Measurements from ENCODE around the gene PRLHR.
"Not testable (repeated sequence)": the region's sequence is repeated elsewhere in the genome, so short reads cannot be mapped to it uniquely, and the experiment has no call there.

The PRLHR gene

DNA sequence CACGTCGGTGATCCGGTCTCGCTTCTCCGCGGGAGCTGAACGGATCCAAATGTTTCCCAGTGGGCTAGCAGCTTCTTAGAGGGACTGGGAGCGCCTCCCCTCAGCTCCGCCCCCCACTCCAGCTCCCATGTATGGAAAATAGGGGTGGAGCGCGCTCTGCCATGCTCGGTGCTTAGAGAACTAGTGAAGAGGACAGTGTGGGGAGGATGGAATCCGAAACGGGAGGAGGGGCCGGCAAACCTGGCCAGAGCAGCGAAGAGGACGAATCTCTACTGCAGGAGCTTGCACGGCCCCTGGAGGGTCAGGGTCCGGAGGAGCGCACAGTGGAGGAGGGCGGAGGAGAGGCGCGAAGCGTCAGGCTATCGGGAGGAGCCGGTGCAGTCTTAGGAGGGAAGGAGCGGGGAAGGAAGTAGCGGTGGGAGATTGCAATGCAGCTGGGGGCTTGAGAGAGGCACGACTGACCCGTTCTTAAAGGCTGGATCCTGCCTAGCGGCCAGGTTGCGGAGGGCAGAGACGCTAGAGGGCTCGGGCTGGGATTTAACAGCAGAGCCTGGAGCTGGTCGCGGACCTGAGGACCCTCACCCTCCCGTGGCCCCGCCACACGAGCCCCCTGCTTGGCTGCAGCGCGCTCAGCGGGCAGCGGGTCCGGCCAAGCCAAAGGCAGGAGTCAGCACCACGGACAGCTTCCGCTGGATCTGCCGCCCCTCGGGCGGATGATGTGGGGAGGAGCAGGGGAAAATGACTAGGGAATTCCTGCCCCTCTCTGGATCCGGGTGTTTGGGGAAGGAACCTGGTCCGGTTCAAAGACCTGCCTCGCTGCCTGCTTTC, at the start of gene PRLHR:
TSS of gene PRLHR (minus strand) at position 51 of the 828 bp plus-strand sequence. CDS start 404 bp downstream, outside the sequence.
- peak; percentile 83 for DNase-seq (ENCODE audit: low read depth, low spot score)

DNA sequence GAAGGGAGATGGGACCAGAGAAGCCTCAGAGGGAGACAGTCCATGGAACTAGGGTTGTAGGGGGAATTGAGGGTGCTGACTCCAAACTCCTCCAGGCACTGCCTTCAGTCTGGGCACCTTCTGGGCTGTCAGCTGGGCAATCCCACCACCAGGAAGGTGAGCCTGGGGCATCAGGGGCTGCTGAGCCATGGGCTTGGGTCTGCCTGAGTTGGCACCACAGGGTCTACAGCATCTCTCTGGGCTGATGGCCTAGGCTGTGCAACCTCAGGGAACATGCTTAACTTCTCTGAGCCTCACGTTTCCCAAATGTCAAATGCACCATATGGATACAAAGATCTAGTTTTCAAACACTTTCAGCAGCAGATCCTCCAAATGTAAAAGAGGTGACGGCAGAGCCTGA, 46.8 kb upstream of the PRLHR start:
- no peak for DNase-seq (ENCODE audit: low read depth, low spot score)

GRCh38 chr10:118638680-118639079, 43.2 kb upstream of the PRLHR start:
- no peak for DNase-seq (ENCODE audit: low read depth, low spot score)

DNA sequence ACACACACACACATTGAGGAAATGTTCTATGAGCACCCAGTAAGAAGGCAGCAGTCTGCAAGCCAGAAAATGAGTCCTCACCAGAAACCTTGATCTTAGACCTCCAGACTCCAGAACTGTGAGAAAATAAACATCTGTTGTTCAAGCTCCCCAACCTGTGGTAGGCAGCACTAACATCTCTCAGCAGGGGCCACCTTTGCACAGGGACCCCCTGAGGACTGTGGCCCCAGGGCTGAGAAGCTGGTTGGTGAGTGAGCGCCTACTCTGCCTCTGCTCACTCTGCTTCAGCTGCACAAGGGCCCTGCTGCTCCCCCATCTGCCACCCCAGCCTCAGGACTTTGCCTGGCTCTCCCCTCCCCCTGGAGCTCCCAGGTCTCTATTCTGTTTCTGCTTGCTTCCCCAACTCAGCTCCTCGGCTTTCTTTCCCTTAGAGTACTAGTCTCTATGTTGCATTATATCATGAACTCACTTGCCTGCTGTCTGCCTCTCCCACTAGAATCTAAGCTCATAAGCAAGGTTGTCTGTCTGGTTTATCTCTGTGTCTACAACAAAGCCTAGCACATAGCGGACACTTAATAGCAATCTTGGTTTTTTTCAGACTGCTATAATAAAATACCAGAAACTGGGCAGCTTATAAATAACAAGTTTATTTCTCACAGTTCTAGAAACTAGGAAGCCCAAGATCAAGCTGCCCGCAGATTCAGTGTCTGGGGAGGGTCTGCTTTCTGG, 40.4 kb upstream of the PRLHR start:
- no peak for DNase-seq (ENCODE audit: low read depth, low spot score)

GRCh38 chr10:118633786-118634185, 38.3 kb upstream of the PRLHR start:
- no peak for DNase-seq (ENCODE audit: low read depth, low spot score)

DNA sequence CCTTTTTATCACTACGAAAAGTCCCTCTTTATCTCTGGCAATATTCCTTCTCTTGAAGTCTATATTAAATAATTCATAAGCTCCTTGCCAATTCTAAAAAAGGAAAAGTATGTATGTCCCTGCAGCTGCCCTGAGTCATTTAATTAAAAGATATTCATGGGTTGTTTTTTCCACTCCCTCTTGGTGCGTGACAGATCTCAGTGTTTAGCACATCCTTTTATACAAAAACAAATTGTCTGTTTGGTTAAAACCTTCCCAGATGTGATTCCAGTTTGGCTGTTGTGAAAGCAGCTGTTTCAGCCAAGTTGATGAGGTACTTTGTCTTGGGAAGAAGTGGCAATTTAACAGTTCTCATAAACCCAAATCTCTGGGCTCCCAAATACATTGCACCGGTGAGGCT, 33.8 kb upstream of the PRLHR start:
- no peak for DNase-seq (ENCODE audit: low read depth, low spot score)

DNA sequence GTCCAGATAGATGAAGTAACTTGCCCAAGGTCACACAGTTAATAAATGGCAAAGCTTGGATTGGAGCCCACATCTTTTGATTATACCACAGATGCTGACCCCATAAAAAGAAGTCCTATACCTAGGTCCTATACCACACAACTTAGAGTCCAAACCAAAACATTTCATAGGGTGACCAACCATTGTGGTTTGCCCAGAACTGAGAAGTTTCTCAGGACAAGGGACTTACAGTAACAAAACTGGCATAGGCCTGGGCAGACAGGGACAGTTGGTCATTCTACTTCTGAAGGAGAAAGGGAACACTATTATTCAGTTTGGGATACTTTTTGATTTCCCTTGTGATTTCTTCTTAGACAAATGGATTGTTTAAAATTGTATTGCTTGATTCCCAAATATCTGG, 32.9 kb upstream of the PRLHR start:
- DNase-seq (ENCODE audit: low read depth, low spot score) = no peak

DNA sequence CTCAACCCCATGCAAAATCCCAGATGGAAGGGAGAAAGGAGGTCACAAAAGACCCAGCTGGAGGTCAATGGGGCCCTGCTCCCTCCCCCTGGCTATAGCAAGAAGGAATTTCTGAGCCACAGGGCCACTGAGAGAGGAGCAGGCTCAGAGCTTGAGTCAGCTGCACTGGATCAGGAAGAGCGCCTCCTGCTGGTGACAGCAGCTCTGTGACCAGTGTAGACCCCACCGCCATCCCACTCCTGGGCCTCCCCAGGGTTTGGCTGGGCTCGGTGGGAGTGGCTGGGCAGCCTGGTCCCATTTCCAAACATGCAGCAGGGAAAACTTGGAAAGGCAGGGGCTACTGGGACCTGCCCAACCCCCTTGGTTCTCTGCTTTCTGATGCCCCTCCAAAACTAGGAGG, 31.5 kb upstream of the PRLHR start:
- no peak for DNase-seq (ENCODE audit: low read depth, low spot score)

DNA sequence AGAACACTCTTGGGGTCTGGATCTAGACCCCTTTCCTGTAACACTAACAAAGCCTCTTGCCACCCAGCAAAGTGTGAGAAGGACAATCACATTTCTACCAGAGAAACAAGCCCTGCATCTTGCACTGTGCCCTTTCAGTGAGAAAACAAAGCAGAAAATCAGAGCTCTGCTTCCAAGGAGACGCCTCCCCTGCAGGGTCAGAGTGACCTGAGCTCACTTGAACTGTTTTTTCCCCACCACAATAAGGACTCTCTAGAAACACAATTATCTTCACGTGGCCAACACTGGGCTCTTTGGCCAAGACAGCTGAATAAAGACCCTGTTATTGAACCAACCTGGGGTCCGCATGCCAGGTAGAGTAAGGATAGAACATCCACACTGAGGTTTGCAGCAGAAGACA, 30.1 kb upstream of the PRLHR start:
- DNase-seq (ENCODE audit: low read depth, low spot score) = no peak

GRCh38 chr10:118624747-118625146, 29.3 kb upstream of the PRLHR start:
- no peak for DNase-seq (ENCODE audit: low read depth, low spot score)

DNA sequence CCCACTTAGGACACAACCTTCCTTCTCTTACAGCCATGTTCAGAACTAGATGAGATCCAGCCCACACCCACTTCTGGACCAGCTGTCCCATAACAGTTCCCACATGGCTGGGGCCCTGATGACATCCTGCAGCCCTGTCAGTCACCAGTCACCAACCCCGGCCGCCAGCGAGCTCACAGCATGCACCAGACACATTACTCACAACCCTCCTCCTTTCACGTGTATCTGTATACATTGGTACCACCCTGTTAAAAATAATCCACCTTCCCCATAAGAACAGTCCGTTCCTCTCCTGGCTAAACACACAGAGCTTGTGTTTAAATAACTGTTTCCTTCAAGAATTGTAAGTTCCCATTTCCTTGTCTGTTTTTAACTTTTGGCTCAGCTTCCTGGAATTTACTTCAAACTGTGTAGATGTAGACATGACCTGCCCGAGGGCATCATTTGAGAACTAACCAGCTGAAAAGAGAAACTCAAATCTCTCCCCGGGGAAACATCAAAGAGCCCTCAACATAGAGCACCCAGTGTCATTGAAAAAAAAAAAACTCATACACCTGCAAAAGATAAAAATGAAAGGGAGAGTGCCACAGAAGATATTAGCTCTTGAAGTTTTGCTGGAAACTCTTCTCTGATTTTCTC, 26.0 kb upstream of the PRLHR start:
- DNase-seq (ENCODE audit: low read depth, low spot score) = no peak

DNA sequence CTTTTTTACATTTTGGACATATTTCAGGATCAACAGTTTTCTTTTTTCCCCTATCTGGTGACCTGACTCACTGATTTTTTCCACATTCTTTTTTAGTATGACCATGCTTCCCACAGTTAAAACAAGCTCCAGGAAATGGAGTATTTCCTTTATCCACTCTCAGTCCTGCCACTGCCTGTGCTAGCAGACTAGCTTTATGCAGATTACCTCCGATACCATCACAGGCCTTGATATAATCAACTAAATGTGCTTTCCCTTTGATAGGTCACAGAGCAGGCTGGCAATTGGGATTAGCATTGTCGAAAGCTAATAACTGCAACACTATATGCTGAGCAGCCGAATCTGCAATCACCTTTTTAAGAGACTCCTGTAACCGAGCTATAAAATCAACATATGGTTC, 18.4 kb upstream of the PRLHR start:
- not testable (repeated sequence) for DNase-seq (ENCODE audit: low read depth, low spot score)

DNA sequence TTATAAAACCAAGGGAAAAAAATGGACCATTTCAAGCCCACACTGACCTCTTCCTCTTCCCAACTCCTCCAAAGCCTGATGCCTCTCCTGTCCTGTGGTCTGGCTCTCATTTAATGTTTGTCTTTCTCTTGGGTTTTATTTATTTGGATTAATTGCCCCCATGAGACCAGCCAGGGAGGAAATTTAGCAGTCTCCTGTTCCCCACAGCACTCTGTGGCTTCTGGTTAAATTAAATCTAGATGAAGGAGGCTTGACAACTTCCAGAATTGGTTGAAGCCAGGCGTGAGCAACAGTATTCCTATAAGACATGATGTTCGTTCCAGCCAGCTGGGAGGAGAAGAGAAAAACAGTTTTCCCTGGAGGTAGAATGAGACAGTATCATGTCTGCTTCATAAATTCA, 15.1 kb upstream of the PRLHR start:
- DNase-seq (ENCODE audit: low read depth, low spot score) = no peak

- DNase-seq (ENCODE audit: low read depth, low spot score) = no peak
Observed at GRCh38 chr10:118607768-118608354, 12.4 kb upstream of the PRLHR start.

GRCh38 chr10:118605694-118606093, 10.2 kb upstream of the PRLHR start:
- DNase-seq (ENCODE audit: low read depth, low spot score) = no peak

DNA sequence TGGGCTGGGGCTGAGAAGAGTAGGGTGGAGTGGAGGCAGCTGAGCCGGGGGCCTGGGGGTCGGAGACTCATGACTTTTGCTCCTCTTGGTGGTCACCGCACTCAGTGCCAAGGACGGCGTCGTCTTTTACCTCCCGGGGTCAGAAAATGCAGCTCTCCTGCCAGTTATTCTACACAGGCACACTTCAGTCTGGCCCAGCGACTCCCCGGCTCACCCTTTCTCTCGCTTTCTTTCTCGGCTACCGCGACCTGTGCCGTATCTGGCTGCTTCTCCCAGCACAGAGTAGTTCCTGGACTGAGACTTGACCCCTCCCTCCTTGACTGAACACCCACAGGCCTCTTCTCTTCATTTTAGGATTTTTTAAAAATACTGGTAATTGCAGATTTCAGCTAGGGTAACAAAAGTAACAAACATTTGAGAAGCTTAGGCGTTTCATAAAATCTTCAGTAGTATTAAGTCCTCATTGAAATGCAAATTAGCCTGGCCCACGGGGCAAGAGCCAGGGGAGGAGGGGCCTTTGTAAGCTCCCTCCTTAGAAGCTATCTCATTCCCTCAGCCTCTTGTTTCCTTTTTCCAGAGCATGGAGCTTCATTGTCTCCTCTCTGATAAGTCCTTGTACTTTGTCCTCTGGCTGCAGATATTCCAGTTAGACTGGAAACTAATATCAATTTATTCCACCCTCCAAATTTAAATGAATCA, 1.1 kb upstream of the PRLHR start:
- peak; percentile 5 for DNase-seq (ENCODE audit: low read depth, low spot score)

DNA sequence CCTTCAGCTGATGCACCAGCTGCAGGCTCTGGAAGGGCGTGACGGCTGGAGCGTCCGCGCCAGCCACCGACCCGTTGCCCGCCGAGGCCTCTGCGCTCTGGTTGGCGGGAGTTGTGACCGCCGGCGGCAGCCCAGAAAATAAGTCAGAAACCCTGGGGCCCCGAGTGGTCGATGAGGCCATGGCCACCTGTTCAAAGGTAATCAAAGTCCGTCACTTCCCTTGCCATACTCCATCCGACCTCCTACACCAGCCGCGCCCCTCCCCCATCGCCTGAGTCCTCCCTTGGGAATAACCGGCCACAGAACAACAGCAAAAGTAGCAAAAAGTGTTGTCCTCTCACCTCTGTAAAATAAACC, 406 bp downstream of the PRLHR start:
- no peak for DNase-seq (ENCODE audit: low read depth, low spot score)

GRCh38 chr10:118594392-118595063, 920 bp downstream of the PRLHR start:
- peak; percentile 76 for DNase-seq (ENCODE audit: low read depth, low spot score)

DNA sequence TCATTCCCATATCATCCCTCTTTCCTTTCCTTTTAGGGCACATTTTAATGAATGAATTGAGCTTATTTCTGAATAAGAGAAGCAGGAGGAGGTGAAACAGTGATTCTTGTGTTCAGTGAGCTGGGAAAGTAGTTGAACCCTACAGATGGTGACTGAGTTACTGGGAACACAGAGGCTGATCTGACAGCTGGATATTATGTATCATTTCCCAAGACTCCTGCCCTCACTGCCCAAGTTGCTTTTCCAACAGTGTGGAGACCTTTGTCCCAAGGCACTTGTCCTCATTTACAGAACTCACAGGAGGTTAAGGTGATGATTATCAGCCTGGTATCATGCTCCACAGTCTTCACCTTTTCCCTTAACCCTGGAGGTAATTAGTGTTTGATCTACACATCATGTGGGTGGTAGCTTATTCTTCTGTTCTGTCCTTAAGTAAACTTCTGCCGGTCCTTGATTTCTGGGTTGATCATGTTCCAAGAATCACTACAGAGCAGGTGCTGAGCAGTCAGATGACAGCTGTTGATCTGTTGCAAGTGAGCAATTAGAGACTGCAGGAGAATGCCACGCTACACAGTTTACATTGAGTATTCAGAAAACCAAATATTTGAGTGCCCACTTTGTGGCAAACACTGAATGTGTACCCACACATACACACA, 2.6 kb downstream of the PRLHR start:
- no peak for DNase-seq (ENCODE audit: low read depth, low spot score)

DNA sequence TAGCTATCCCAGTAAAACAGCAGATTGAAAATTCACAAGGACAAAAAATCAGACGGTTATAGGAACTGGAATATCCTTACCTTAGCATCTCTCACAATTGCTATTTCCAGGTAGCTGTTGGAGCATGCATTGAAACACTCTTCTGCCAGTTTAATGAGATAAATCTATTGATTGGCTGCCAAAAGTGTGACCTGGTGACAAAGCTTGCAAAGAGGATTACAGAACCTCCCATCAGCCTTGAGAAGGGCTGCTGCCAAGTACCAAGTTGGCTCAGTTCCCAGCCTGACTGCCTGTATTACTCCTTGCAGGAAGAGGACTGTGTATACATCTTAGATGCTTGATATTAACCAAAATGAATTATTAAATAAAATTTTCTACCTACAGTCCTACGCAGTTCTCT, 5.1 kb downstream of the PRLHR start:
- peak; percentile 71 for DNase-seq (ENCODE audit: low read depth, low spot score)
